Upper lobe of left lung (tissue), 6 donors: ENCODE data around the gene DLG2. TPM values are rescaled to one million over a fixed set of nuclear protein-coding genes. Genes with fewer than 3 reads are reported as not detected.

Source experiments
- ATAC-seq, 2 donors: fragments of 200-7000 bp; cut with Tn5 transposase; one replicate each; pipeline ENCODE4 v1.9.1; 2022; ENCODE audit warnings: mild to moderate bottlenecking in 2 of 2, moderate library complexity in 2 of 2; ENCODE audit not compliant: low FRiP score in 2 of 2
- DNase-seq, 2 donors: peaks; one replicate each; pipeline ENCODE4 v3.0.0-alpha.2; 2019 to 2020
- H3K27ac ChIP-seq, 4 donors: fragments of 200-600 bp; sonication (generic); one replicate each; pipeline ENCODE4 v1.5.1; 2016 to 2019
- H3K27me3 ChIP-seq, 4 donors: fragments of 200-600 bp; sonication (generic); one replicate each; pipeline ENCODE4 v1.5.1; 2017 to 2019
- H3K36me3 ChIP-seq, 4 donors: fragments of 200-600 bp; sonication (generic); one replicate each; pipeline ENCODE4 v1.5.1; 2016 to 2019
- H3K4me1 ChIP-seq, 4 donors: fragments of 200-600 bp; sonication (generic); one replicate each; pipeline ENCODE4 v1.5.1; 2018 to 2019
- H3K4me3 ChIP-seq, 4 donors: fragments of 200-600 bp; sonication (generic); one replicate each; pipeline ENCODE4 v1.5.1; 2017 to 2019; ENCODE audit warnings: mild to moderate bottlenecking in 2 of 4, moderate library complexity in 1 of 4
- H3K9me3 ChIP-seq, 4 donors: fragments of 200-600 bp; sonication (generic); one replicate each; pipeline ENCODE4 v1.5.1; 2018 to 2019
- EP300 ChIP-seq, 4 donors: sonication (generic); formaldehyde crosslinking; IDR thresholded peaks; one replicate each; pipeline ENCODE4 v1.5.1; 2017; ENCODE audit warnings: antibody characterized with exemption in 4 of 4, control low read depth in 2 of 4
- POLR2A ChIP-seq, 4 donors: fragments of 450-650 bp; IDR thresholded peaks; one replicate each; pipeline ENCODE4 v1.5.1; 2016 to 2017; ENCODE audit warnings: antibody characterized with exemption in 4 of 4, mild to moderate bottlenecking in 2 of 4
- POLR2AphosphoS5 ChIP-seq, 2 donors: sonication (generic); formaldehyde crosslinking; IDR thresholded peaks; one replicate each; pipeline ENCODE4 v1.5.1; 2017; ENCODE audit warnings: antibody characterized with exemption in 2 of 2
- WGBS, 2 donors: methylation state at CpG; one replicate each; pipeline ENCODE4 v1.1.5; 2017 to 2018; 5-methylcytosine and 5-hydroxymethylcytosine counted together
- total RNA-seq, 6 donors: library from RNA; depleted of rRNA in 4 of 6; stranded (reverse); fragments of >200 nt in 4 of 6; gene quantifications; one replicate each; pipeline versions ENCODE4 v1.1.0 to v1.2.1, GENCODE V29; 2016 to 2021
- TF ChIP-seq, protein P1 (sequence below), 6 experiments: fragments of 450-650 bp in 4 of 6; fragments of 200-600 bp in 2 of 6; sonication (generic) in 2 of 6; IDR thresholded peaks; one replicate each; pipeline ENCODE4 v1.5.1; 2016 to 2019; ENCODE audit warnings: antibody characterized with exemption in 6 of 6
- donor health status: DM: no; HTN: no; CAD: no; lungs with moderate emphysema.
- donor health status: DM: no; HTN: yes; CAD: no; lungs with severe emphysema.

Gene DLG2
- total RNA-seq, 6 donors from 2014 or later = 3.4 to 37.7 (median 9.1) TPM

DNA sequence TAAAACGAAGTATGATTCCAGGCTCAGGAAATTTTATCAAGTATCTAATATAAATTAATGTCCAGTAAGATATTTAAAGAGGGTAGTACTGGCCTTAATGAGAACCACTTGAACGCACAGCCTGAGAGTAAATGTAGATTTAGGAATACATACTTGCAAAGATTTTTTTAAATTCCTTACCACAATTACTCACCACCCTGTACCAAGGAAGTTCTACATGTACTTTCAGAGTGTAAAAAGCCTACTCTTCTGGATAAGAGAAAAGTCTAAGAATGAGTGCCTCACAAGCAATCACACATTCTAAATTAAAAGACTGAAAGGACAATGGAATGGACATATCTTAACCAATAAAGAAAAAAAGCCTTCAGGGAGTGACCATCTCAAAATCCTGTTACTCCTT, 697.4 kb downstream of the DLG2 start:
- TF ChIP-seq EP300 (IDR thresholded peaks at IDR 0.05) (no peak), POLR2A (IDR thresholded peaks at IDR 0.05) (no peak)
- TF ChIP-seq, protein P1, sequence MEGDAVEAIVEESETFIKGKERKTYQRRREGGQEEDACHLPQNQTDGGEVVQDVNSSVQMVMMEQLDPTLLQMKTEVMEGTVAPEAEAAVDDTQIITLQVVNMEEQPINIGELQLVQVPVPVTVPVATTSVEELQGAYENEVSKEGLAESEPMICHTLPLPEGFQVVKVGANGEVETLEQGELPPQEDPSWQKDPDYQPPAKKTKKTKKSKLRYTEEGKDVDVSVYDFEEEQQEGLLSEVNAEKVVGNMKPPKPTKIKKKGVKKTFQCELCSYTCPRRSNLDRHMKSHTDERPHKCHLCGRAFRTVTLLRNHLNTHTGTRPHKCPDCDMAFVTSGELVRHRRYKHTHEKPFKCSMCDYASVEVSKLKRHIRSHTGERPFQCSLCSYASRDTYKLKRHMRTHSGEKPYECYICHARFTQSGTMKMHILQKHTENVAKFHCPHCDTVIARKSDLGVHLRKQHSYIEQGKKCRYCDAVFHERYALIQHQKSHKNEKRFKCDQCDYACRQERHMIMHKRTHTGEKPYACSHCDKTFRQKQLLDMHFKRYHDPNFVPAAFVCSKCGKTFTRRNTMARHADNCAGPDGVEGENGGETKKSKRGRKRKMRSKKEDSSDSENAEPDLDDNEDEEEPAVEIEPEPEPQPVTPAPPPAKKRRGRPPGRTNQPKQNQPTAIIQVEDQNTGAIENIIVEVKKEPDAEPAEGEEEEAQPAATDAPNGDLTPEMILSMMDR (IDR thresholded peaks at IDR 0.05) = no peak
- Histone ChIP-seq H3K36me3 (no peaks in the 10 kb centered on the region), H3K9me3 (peaks cover 0 to 6% (median 0%) of the 10 kb centered on the region in 4 donors), H3K4me3 (no peak overlapping the region), H3K27ac (no peak overlapping the region), H3K27me3 (no peaks in the 10 kb centered on the region), H3K4me1 (no peaks in the 10 kb centered on the region)
- DNase-seq = no peak
- ATAC-seq = no peak
- 81 to 84% methylated on average over 2 of the region's 2 CpGs for WGBS, 2 donors

DNA sequence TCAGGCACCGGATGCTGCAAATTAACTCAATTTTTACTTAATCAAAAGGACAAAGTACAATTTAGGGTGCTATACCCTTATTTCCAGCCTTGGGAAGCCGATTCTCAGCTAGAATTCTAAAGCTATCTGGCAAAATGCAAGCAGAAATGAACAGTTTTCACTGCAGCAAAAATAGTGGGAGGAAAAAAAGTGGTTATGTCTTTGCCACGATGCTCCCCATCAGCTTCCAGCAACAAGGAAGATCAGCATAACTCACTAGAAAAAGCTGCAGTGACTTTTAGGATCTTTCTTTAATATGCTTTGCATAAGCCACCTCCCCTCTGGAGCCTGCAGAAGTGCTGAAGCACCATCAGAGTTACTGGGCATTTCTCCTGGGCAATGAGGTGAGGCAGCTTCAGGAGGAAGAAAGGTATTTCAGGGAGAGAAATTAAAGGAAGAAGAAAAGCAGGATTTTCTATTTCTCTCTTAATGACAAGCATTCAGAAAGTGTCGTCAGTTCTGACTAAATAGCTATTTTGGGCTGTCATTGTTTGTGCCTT, 702.9 kb downstream of the DLG2 start:
- H3K4me3 ChIP-seq = no peak overlapping the region
- H3K36me3 ChIP-seq = no peaks in the 10 kb centered on the region
- H3K9me3 ChIP-seq = no peaks in the 10 kb centered on the region
- peaks cover 0 to 4% (median 0%) of the 10 kb centered on the region in 4 donors for H3K4me1 ChIP-seq
- ATAC-seq = no peak
- WGBS, 2 donors = 67 to 74% methylated on average over 4 of the region's 4 CpGs
- no peak for DNase-seq
- no peak overlapping the region for H3K27ac ChIP-seq
- TF ChIP-seq POLR2A (IDR thresholded peaks at IDR 0.05) (no peak), EP300 (IDR thresholded peaks at IDR 0.05) (no peak), POLR2AphosphoS5 (IDR thresholded peaks at IDR 0.05) (no peak)
- TF ChIP-seq, protein P1 (IDR thresholded peaks at IDR 0.05) = no peak
- no peaks in the 10 kb centered on the region for H3K27me3 ChIP-seq

DNA sequence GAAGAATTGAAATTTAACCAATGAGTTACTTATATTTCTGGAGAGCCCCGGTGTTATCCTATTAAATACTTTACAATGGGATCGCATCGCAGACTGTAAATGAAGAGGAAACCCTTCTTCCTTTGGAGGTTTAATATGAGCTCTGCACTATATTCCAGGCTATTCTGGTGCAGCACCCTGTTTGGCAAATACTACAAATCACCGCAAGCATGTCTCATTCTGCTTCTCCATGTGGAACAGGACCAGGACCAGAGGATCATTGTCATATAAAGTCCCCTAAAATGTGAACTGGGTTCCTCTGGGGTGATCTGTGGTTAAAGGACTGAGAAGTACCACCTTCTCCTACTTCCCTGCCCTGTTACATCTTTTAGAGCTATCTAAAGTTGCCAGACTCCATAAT, 703.7 kb downstream of the DLG2 start:
- Histone ChIP-seq H3K27me3 (no peaks in the 10 kb centered on the region), H3K27ac (no peak overlapping the region), H3K9me3 (no peaks in the 10 kb centered on the region), H3K36me3 (no peaks in the 10 kb centered on the region), H3K4me3 (no peak overlapping the region), H3K4me1 (peaks cover 0 to 4% (median 0%) of the 10 kb centered on the region in 4 donors)
- 68 to 75% methylated on average over 4 of the region's 4 CpGs for WGBS, 2 donors
- ATAC-seq = no peak
- no peak for DNase-seq
- no peak for TF ChIP-seq POLR2AphosphoS5 (IDR thresholded peaks at IDR 0.05)
- TF ChIP-seq, protein P1 (IDR thresholded peaks at IDR 0.05) = no peak

DNA sequence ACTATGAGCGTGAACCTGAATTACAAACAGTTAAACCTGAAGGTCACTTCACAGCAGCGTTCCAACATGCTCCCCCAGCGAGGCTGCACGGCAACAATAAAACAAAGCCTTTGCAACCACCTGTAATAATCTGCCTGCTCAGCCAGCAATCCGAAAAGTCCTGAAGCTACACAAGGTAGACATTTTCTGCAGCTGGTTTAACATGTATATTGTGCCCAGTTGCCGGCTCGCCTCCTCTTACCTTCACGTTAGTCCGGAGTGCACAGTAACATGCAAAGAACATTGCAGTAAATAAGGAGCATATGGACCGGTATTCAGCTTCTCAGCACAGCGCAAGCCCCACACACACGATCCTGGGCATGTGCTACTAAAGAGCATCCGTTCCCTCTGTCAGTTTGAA, 704.3 kb downstream of the DLG2 start:
- no peaks in the 10 kb centered on the region for H3K27me3 ChIP-seq
- ATAC-seq (no peak), DNase-seq (no peak)
- H3K36me3 ChIP-seq = no peaks in the 10 kb centered on the region
- WGBS, 2 donors = 39 to 48% methylated on average over 13 of the region's 13 CpGs
- no peaks in the 10 kb centered on the region for H3K9me3 ChIP-seq
- TF ChIP-seq, protein P1 (IDR thresholded peaks at IDR 0.05) = no peak
- TF ChIP-seq POLR2AphosphoS5 (IDR thresholded peaks at IDR 0.05) (no peak), EP300 (IDR thresholded peaks at IDR 0.05) (no peak), POLR2A (IDR thresholded peaks at IDR 0.05) (no peak)
- H3K27ac ChIP-seq = no peak overlapping the region
- H3K4me3 ChIP-seq = no peak overlapping the region
- H3K4me1 ChIP-seq = peaks cover 0 to 4% (median 0%) of the 10 kb centered on the region in 4 donors

DNA sequence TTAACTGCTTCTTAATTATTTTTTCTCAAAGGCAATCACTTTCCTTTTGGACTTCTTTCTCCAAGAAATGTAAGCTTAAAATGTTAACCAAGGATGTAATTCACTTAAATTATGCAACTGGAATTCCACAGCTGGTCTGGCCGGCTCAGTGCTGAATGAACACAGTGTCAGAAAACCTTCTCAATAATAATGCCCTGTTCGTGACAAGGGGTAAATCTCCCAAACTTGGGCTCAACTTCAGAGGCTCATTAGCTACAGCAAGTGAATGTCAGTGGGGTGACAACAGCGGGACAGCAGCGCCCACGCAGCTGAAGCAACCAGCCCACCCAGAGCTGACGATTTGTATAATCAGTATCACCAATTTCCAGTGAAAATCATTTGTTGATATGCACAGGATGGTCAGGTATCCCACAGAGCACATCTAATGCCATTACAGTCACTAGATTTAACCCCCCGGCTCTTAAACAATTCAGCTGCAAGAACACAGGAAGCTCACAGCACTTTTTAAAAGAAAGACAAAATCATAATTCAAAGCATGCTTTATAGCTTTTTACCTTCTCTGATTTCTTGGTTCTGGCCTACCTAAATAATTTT, 704.8 kb downstream of the DLG2 start:
- H3K36me3 ChIP-seq = no peaks in the 10 kb centered on the region
- H3K4me3 ChIP-seq = no peak overlapping the region
- TF ChIP-seq POLR2A (IDR thresholded peaks at IDR 0.05) = no peak
- TF ChIP-seq, protein P1 (IDR thresholded peaks at IDR 0.05) = no peak
- no peak for TF ChIP-seq POLR2AphosphoS5 (IDR thresholded peaks at IDR 0.05)
- DNase-seq = peak in 1 of 2 donors; percentile 6
- no peak for ATAC-seq
- no peaks in the 10 kb centered on the region for H3K9me3 ChIP-seq
- WGBS, 2 donors = 34 to 58% methylated on average over 7 of the region's 7 CpGs
- H3K4me1 ChIP-seq = peaks cover 0 to 4% (median 0%) of the 10 kb centered on the region in 4 donors
- H3K27me3 ChIP-seq = no peaks in the 10 kb centered on the region
- H3K27ac ChIP-seq = no peak overlapping the region
